PC-9 (cell line): ENCODE data around the gene PLEKHF1. TPM values are rescaled to one million over a fixed set of nuclear protein-coding genes. Genes with fewer than 3 reads are reported as not detected.

Experiments used
- BruUV-seq: library from RNA; stranded (reverse); fragments of 400-500 nt; replicated peaks from 2 replicates; lab custom pipeline; 2021; lab: Mats Ljungman, UMichigan
- CTCF ChIA-PET: fragments of 300-600 bp; sonication (Branson Sonifier 250); formaldehyde crosslinking; loops from one replicate; lab custom pipeline; 2022; ENCODE audit warnings: antibody characterized with exemption; lab: Charles Lee
- POLR2A ChIA-PET: fragments of 300-600 bp; sonication (Branson Sonifier 250); formaldehyde crosslinking; loops from one replicate; lab custom pipeline; 2022; ENCODE audit warnings: antibody characterized with exemption; ENCODE audit not compliant: unreplicated experiment; lab: Charles Lee
- DNase-seq, 2 experiments: peaks; one replicate each; pipeline versions ENCODE4 v3.0.0 to v3.0.0-alpha.2; 2015 to 2022; ENCODE audit warnings: mixed read lengths in 1 of 2
- H2AFZ ChIP-seq: fragments of 200-600 bp; sonication (generic); 2 replicates; pipeline ENCODE4 v1.8.1; 2017; ENCODE audit warnings: antibody characterized with exemption
- H3F3A ChIP-seq: fragments of 200-600 bp; sonication (generic); 2 replicates; pipeline ENCODE4 v1.8.1; 2017; ENCODE audit warnings: antibody characterized with exemption, mild to moderate bottlenecking, low read depth; ENCODE audit not compliant: insufficient read depth
- H3K27ac ChIP-seq: fragments of 200-600 bp; sonication (generic); 2 replicates; pipeline ENCODE4 v1.6.1; 2016; ENCODE audit warnings: mixed run types
- H3K27me3 ChIP-seq: fragments of 200-600 bp; sonication (generic); 2 replicates; pipeline ENCODE4 v1.6.1; 2016; ENCODE audit warnings: low read depth, mixed run types; ENCODE audit not compliant: insufficient read depth
- H3K36me3 ChIP-seq: fragments of 200-600 bp; sonication (generic); 2 replicates; pipeline ENCODE4 v1.6.1; 2016; ENCODE audit warnings: low read depth, mixed run types
- H3K4me1 ChIP-seq: fragments of 200-600 bp; sonication (generic); replicated peaks from 2 replicates; pipeline ENCODE4 v1.6.1; 2016; ENCODE audit warnings: mixed run types; ENCODE audit not compliant: insufficient read depth
- H3K4me2 ChIP-seq: fragments of 200-600 bp; sonication (generic); 2 replicates; pipeline ENCODE4 v1.6.1; 2017; ENCODE audit warnings: mixed run types
- H3K4me3 ChIP-seq: fragments of 200-600 bp; sonication (generic); 2 replicates; pipeline ENCODE4 v1.6.1; 2016; ENCODE audit warnings: mixed run types
- H3K79me2 ChIP-seq: fragments of 200-600 bp; sonication (generic); 2 replicates; pipeline ENCODE4 v1.6.1; 2017; ENCODE audit warnings: low read depth, mixed run types
- H3K9me2 ChIP-seq: fragments of 200-600 bp; sonication (generic); 2 replicates; pipeline ENCODE4 v1.8.1; 2017; ENCODE audit warnings: mild to moderate bottlenecking; ENCODE audit not compliant: insufficient read depth
- H3K9me3 ChIP-seq: fragments of 200-600 bp; sonication (generic); 2 replicates; pipeline ENCODE4 v1.8.1; 2016; ENCODE audit warnings: low read depth; ENCODE audit not compliant: insufficient read depth
- H4K20me1 ChIP-seq: fragments of 200-600 bp; sonication (generic); 2 replicates; pipeline ENCODE4 v1.8.1; 2017; ENCODE audit not compliant: insufficient read depth
- EZH2 ChIP-seq: fragments of 200-600 bp; sonication (generic); IDR thresholded peaks from 2 replicates; pipeline ENCODE4 v1.8.0; 2017; ENCODE audit warnings: antibody characterized with exemption, low read depth
- intact Hi-C: fragments of 100-400 bp; cut with micrococcal nuclease; formaldehyde crosslinking; loops from one replicate; pipeline ENCODE4 v1.10.0; 2022; ENCODE audit not compliant: unreplicated experiment
- total RNA-seq: library from RNA; stranded (reverse); gene quantifications from 2 replicates; pipeline ENCODE4 v1.2.3, GENCODE V29; 2021
- TF ChIP-seq, protein P1 (sequence below): fragments of 200-600 bp; sonication (generic); conservative IDR thresholded peaks from 2 replicates; pipeline ENCODE4 v1.6.1; 2017; ENCODE audit warnings: mixed run types, antibody characterized with exemption, mild to moderate bottlenecking, moderate library complexity

The PLEKHF1 gene
- total RNA-seq, 1 experiment from 2014 or later: 16.0 TPM

DNA sequence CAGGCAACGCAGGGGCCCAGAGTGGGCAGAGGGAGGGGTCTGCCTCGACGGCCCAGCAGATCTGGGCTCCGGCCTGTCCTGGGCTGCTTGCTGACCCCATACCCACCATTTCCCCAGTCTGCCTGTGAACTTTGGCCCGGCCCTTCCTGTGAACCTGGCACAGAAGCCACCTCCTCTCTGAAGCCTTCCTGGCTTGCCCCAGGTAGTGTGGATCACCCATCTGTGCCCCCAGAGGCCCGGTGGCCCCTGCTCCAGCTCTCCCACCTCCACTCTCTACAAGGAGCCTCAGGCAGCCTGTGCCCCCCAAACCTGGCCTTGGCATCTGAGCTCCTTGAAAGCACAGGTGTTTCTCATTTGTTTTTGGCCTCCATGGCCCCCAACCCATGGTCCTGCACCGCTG is 15.7 kb downstream of the PLEKHF1 start:
- DNase-seq: no peak
- no peaks in the 10 kb centered on the region for H3K27me3 ChIP-seq
- 0 out of 2 replicates have a peak, but pooled peaks cover 6% of the 10 kb centered on the region for H4K20me1 ChIP-seq
- no peak overlapping the region for H3K27ac ChIP-seq
- peaks cover 16% of the 10 kb centered on the region for H3K4me1 ChIP-seq
- peaks cover 3% of the 10 kb centered on the region for H3K79me2 ChIP-seq
- H3K9me3 ChIP-seq: no peaks in the 10 kb centered on the region
- H3K4me2 ChIP-seq: no peak overlapping the region
- no TSS peak for BruUV-seq
- ChIA-PET POLR2A (no interaction called here), CTCF (no interaction called here)
- intact Hi-C loops: no loop called here
- H2AFZ ChIP-seq: no peak overlapping the region
- H3K36me3 ChIP-seq: 0 out of 2 replicates have a peak, but pooled peaks cover under 1% of the 10 kb centered on the region
- no peak overlapping the region for H3K4me3 ChIP-seq
- H3F3A ChIP-seq: peaks cover 5% of the 10 kb centered on the region; the same call in 1 of the 2 replicates
- no peak for TF ChIP-seq EZH2
- TF ChIP-seq, protein P1, sequence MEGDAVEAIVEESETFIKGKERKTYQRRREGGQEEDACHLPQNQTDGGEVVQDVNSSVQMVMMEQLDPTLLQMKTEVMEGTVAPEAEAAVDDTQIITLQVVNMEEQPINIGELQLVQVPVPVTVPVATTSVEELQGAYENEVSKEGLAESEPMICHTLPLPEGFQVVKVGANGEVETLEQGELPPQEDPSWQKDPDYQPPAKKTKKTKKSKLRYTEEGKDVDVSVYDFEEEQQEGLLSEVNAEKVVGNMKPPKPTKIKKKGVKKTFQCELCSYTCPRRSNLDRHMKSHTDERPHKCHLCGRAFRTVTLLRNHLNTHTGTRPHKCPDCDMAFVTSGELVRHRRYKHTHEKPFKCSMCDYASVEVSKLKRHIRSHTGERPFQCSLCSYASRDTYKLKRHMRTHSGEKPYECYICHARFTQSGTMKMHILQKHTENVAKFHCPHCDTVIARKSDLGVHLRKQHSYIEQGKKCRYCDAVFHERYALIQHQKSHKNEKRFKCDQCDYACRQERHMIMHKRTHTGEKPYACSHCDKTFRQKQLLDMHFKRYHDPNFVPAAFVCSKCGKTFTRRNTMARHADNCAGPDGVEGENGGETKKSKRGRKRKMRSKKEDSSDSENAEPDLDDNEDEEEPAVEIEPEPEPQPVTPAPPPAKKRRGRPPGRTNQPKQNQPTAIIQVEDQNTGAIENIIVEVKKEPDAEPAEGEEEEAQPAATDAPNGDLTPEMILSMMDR: no peak
- no peaks in the 10 kb centered on the region for H3K9me2 ChIP-seq

DNA sequence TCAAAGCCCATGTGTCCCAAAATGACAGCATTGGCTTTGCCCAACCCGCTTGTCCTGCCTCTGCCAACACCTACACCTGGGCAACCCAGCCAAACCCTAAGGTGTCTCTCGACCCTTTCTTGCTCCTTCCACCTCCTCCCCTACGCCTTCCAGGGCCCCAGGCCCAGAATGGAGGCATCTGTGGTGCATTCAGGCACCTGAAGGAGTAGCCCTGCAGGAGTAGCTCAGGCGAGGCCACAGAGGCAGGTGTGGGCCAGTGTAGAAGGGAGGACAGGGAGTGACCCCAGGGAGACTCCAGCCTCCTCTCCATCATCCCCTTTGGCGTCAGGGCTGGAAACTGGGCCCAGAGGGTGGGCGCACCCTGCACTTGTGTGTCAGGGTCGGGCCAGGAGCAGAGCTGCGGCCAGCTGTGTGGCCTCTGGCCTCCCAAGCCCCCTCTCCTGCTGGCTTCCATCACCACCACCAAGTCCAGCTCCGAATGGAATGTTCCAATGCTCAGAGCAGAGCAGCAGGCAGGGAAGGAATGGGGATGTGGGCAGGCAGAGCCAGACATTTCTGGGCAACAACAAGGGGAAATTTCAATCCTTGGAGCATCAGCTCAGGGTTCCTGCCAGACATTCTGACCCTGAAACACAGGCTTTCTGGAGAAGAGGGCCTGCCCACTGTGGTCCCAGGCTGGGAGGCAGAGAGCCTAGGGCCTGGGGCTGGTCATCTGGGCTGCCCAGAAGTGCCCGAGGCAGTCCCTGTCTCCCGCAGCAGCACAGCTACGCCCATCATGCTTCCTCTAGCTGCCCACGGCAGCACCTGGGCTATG is 16.4 kb downstream of the PLEKHF1 start:
- no peak overlapping the region for H3K27ac ChIP-seq
- no peaks in the 10 kb centered on the region for H3K9me2 ChIP-seq
- H3K4me1 ChIP-seq: peaks cover 9% of the 10 kb centered on the region
- 0 out of 2 replicates have a peak, but pooled peaks cover 6% of the 10 kb centered on the region for H4K20me1 ChIP-seq
- no peaks in the 10 kb centered on the region for H3K79me2 ChIP-seq
- no peaks in the 10 kb centered on the region for H3K36me3 ChIP-seq
- POLR2A ChIA-PET: no interaction called here
- BruUV-seq: no TSS peak
- no peak overlapping the region for H3K4me2 ChIP-seq
- no peaks in the 10 kb centered on the region for H3K27me3 ChIP-seq
- TF ChIP-seq EZH2: no peak
- TF ChIP-seq, protein P1: no peak
- H3F3A ChIP-seq: no peaks in the 10 kb centered on the region; the same call in 1 of the 2 replicates
- intact Hi-C loops: no loop called here
- no peak overlapping the region for H3K4me3 ChIP-seq
- DNase-seq: no peak
- no peak overlapping the region for H2AFZ ChIP-seq
- CTCF ChIA-PET: no interaction called here
- no peaks in the 10 kb centered on the region for H3K9me3 ChIP-seq

DNA sequence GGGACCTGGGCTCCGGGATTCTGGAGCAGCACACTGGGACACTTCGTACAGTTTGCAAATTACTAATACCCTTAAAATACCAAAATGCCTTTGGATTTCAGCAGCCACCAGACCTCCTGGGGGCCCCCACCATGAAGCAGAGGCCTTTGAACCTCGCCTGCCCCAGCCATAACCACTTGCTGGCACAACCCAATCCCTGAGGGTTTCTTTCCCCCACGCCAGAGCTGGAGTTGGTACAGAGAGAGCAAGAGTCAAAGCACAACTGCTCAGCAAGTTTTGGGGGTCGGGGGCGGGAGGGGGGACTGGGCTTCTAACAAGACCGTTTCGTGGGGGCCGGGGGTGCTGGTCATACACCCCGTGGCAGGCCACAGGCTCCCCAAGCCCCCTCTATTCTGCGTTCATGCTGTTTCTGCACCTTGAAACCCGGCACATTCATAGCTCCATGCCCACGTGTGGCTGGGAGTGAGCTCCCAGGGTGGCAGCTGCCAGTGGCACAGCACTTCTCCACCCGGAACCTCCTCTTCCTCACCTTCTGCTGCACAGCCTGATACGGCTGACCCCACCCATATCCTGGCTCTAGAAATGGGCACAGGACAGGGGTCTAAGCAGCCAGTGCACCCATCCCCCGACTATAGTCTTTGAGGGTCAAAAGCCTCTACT is 17.1 kb downstream of the PLEKHF1 start:
- TF ChIP-seq EZH2: no peak
- TF ChIP-seq, protein P1: no peak
- intact Hi-C loops: no loop called here
- Histone ChIP-seq H3K4me2 (no peak overlapping the region), H4K20me1 (no peaks in the 10 kb centered on the region), H2AFZ (no peak overlapping the region), H3K4me3 (no peak overlapping the region), H3K36me3 (no peaks in the 10 kb centered on the region), H3K27me3 (no peaks in the 10 kb centered on the region), H3K27ac (no peak overlapping the region), H3F3A (no peaks in the 10 kb centered on the region; the same call in 1 of the 2 replicates), H3K9me3 (no peaks in the 10 kb centered on the region), H3K79me2 (no peaks in the 10 kb centered on the region), H3K4me1 (peaks cover 6% of the 10 kb centered on the region; the same call in 1 of the 2 replicates), H3K9me2 (no peaks in the 10 kb centered on the region)
- ChIA-PET CTCF (no interaction called here), POLR2A (no interaction called here)
- BruUV-seq: no TSS peak
- no peak for DNase-seq
